Urothelium cell line (cell line): ENCODE data around the gene PSMB2.

Experiments used
- DNase-seq: peaks from one replicate; pipeline ENCODE4 v3.0.0; 2011; ENCODE audit warnings: low spot score, mixed read lengths
- FAIRE-seq: peaks from 2 replicates; lab custom pipeline; 2011; peaks lifted over from hg19 to GRCh38; lab: Jason Lieb, UNC

Gene PSMB2

DNA sequence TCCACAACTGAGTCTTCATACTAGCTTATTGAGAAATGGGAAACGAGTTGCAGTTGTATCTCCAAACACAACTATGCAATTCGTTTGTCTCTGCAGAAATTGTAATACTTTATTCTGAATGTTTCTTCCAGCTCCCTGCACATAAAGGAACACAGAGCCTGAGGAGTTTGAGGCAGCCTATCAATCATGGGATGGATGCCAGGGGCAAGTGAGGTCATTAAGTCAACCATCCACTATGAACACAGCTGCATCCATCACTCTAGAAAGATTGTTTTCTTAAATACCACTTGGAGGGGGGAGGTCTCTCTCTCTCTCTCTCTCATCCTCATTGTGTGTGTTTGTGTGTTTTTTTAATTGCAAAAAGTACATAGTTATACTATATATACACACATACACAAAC is 2.9 kb upstream of the PSMB2 start:
- FAIRE-seq = no peak
- DNase-seq = no peak

DNA sequence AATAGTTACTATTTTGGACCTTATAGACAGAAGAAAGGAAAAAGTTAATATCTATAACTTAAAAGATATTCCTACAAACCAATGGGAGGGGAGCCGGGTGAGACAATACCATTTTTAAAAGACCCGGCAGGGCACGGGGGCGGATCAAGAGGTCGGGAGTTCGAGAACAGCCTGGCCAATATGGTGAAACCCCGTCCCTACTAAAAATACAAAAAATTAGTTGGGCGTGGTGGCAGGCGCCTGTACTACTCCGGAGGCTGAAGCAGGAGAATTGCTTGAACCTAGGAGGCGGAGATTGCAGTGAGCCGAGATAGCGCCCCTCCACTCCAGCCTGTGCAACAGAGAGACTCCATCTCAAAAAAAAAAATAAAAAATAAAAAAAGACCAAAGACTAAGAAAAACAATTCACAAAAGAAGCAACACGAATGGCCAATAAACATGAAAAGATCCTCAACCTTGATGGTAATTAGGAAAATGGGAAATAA is 1.2 kb upstream of the PSMB2 start:
- no peak for FAIRE-seq
- DNase-seq = no peak

DNA sequence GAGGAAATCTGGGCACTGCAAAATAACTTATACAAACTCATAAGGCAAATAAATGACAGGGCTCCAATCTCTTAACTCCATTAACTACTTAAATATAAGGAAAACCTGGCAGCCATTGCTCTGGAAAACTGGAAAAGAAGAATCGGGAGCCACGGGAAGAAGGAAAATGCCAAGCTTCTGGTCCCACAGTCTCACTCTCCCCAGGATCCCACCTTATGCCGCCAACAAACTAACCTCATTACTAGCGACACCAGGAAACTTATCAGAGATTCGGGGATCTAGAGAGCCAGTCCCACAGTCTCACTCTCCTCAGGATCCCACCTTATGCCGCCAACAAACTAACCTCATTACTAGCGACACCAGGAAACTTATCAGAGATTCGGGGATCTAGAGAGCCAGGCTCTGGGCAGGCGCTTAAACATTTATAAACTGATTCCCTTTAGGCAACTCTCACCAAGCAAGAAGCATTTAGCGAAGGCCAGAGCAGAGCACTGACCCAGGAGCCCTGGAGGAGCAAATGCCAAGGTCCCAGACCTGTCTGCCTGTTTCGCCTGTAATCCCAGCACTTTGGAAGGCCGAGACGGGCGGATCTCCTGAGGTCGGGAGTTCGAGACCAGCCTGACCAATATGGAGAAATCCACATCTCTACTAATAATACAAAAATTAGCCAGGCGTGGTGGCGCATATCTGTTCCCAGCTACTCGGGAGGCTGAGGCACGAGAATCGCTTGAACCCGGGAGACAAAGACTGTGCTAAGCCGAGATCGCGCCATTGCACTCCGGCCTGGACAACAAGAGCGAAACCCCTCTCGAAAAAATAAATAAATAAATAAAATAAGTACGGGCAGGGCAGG is 720 bp downstream of the PSMB2 start:
- no peak for DNase-seq

DNA sequence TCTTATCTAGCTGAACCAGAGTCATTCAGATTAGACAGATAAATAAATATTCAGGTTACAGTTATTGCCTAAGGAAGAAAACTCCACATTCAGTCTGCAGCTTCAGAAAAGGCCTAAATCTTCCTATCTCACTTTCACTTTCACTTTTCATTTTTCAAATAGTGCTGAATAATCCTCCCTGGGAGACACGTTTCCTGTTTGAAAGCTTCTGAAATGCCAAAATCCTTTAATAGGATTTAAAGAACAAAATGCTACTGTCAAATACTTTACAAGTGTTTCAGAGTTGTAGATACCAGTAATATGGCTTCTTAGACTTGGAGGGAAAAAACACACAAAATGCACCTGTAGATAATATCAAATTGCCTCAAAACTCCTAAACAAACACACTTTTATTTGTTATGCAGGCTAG is 3.9 kb downstream of the PSMB2 start:
- DNase-seq (no peak), FAIRE-seq (no peak)

More for the DNA sequence above, 720 bp downstream of the PSMB2 start:
- FAIRE-seq = no peak

DNA sequence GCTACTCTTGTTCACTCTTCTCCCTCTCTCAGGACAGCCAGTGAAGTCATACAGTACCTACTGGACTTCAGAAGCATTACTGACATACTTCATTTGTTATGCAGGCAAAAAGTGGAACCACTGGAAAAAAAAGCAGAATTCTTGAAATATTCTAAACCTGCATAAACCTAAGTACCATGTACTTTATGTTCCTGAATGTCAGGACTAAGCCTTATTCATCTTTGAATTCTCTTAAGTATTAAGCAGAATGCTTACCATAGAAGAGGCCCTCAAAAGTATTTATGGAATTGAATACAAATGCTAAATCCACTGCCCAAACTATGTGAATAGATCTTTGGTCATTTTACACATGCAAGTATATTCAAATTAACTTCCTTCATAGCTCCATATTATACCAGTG is 7.8 kb downstream of the PSMB2 start:
- DNase-seq = no peak
- FAIRE-seq = no peak

DNA sequence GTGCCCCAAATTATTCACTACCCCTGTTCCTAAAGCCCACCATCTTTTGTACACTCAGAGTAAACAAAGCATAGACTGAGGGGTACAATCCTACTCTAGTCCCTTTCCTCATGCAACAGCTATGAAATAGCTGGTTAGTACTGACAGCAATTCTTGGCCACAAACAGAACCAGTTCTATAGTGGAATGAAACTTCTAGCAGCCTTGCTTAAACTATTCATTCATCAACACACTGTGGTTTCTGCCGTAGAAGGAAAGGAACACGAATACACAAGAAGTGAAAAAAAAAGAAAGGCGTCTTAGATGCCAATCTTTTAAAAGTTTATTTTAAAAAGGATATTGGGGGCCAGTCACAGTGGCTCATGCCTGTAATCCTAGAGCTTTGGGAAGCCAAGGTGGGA is 9.9 kb downstream of the PSMB2 start:
- no peak for FAIRE-seq
- no peak for DNase-seq

DNA sequence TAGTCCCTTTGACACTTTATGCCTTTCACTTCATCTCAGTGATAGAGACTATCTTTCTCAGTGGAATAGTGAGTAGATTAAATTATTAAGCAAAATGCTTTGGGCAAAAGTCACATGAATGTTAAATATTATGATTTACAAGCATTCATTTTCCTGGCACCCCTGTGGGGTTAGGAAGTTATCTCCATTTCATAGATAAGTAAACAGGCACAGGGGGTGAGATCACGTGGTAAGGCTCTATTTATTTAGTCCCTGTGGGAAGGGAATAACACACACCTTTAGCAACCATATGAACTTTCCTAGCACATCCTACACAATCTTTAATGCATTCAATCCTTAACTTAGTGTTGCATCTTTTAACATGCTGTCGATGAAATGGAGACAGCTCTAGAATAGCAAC is 12.3 kb downstream of the PSMB2 start:
- DNase-seq (no peak), FAIRE-seq (no peak)

DNA sequence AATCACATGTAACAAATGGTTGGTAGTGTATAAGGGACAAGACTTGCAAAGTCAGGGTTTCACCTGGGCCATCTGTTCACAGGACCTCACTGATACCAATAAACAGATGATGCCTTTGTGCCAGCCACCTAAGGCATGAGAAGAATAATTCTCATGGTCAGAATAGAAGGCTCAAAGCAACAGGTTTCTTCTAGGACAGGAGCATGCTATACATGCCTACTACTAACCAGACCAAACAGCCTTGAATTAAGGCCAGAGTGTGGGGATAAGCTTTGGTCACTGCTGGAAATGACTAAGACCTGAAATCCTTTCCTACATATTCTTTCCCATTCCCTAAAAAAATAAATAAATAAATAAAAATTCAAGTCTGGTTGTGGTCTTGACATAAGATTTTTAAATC is 17.5 kb downstream of the PSMB2 start:
- DNase-seq (no peak), FAIRE-seq (no peak)

DNA sequence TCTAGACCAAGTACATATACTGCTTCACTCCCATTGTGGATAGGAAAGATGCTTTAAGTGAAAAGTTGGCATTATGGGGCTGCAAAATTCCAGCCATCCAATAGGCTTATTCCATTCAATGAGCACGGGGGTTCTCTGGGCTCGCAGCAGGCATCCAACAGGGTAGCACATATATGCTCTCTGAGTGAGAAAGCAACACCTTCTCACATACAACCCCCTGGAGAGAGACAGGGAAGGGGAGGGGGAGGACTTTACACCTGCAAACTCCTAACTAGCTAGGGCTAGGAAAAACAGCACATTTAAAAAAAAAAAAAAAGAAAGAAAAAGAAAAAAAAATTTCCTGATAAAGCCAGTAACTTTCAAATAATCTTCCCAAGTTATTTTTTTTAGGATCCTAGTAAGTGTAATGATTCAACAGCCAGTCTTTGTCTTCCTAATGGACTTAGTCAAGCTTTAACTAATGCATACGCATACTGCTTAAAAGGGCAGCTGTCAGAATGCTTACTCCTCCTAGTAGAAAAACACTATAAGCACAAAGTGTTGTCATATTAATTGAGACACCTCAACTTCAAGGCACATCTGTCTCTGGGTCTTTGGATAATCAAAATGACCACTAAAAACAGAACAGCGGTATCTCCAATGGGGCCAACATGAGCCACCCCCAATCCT is 18.7 kb downstream of the PSMB2 start:
- DNase-seq (no peak), FAIRE-seq (no peak)

DNA sequence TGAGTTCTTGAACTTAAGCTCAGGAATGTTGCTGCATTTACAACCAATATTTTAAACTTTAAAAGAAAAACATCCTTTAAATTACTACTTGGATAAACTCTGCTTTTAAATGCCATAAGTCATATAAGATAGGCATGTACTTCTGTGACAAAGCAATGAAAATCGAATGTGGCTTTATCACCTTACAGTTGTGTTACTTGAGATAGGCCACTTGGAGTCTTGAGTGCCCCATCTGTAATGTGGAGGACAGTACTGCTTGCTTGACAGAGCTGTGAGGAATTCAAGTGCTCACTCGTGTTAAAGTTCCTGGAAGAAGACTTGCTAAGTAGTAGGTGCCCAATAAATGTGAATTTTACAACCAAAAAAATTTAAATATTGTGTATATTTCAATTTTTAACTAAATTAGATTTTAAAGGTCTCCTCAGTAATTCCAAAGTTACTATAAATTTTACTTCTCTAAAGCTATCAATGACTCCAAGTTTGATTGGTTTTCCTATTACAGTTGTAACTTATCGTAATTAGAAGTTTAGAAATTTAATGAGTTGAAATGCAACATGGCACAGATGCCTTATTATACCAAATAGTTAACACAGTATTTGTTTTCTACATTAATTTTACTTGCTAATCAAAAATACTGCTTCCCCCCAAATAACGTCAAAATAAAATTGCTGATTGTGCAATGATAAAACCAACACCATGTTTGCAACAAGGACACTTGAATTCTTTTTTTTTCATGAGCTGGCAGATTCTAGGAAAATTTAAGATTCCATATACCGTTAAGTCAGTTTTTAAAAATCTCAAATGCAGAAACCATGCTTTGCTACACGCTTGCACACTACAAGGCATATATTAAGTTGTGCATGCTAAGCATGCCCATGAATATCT is 21.8 kb downstream of the PSMB2 start:
- FAIRE-seq (no peak), DNase-seq (no peak)

DNA sequence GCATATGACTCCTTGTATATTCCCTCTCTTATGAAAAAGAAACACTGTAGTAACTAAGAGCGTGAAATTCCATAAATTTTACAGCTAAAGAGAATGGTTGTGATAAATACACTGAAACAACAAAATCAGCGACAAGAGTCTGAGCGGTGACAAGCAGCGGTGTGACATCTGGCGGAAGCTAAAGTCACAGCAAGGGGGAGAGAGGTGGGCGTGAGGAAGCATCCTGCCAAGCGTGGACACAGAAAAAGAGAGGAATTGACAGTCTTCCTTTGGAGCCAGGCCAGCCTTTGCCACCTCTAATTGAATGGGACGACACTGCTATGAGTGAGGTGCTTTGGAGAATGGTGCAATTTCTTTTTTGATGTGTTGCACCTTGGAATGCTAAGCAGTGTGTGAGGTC is 25.9 kb downstream of the PSMB2 start:
- no peak for DNase-seq
- FAIRE-seq = no peak

DNA sequence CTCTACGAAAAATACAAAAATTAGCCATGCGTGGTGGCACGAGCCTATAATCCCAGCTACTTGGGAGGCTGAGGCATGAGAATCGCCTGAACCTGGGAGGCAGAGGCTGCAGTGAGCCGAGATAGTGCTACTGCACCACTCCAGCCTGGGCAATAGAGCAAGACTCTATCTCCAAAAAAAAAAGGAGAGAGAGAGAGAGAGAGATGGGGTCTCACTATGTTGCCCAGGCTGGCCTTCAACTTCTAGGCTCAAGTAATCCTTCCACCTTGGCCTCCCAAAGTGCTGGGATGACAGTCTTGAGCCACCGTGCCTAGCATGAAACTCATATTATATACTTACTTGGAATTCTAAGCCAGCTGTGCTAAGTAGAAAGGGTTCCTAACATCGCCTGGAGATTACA is 29.7 kb downstream of the PSMB2 start:
- FAIRE-seq (no peak), DNase-seq (no peak)

DNA sequence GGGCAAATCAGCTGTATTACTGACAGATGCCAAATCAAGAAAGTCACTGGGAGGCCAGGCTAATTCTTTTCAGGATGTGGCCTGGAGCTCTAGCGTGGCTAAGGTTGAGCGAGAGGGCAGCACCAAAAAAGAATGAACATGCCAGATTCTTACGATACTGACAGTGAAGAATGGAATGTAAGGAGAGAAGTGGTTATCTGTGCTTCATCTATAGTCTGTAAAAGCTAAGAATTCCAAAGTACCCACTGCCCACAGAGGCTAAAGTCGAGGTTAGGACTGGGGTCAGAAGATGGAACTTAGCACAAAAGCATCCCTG is 35.5 kb downstream of the PSMB2 start:
- FAIRE-seq (no peak), DNase-seq (no peak)

DNA sequence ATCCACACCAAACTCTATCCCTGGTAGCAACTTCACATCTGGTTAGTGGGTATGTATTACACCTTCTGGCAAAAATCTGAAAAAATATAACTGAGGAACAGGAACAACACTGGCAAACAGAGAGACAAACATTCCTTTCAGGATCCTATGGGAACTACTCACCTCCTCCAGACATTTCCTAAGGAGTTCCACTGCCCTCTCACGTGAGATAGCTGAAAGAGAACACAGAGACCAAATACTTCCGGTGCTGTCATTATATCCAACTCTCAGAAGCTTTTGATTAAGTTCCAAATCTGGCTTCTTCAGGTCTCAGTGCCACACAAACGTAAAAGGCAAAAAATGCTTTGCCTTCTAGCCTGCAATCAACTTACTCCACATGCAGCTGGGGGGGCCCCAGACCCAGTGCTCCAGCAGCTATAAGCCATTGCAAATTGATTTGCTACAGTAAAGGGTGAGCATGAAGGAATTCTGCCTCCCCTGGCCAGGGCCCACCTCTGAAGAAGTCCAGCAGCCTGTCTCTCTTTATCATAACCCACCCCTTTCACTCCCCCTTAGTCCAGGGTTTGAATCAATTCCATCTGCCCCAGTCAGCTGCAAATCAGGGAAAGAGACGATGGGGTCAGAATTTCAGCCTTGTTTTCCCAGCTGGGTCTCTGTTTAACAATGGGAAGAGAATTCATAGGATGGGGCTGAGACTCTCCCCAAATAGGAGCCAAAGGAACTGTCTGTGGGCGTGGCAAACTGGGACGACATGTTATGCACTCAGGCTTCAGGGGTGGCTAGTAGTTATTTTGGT is 36.1 kb downstream of the PSMB2 start:
- DNase-seq (no peak), FAIRE-seq (no peak)

DNA sequence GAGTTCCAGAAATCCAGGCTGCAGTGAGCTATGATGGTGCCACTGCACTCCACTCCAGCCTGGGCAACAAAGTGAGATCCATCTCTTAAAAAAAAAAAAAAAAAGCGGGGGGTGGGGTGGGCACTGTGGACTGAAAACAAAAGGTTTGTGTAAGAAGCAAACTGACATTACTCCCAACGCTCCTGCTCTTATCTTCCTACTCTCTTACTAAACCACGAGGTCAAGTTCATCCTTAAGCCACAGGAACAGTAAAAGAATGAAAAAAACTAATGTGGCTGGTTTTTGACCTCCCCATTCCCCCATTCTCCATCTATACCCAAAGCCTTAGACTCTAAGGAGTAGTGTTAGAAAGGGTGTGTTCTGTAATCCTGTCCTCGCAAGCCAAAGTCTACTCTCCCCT is 37.4 kb downstream of the PSMB2 start:
- DNase-seq = no peak
- no peak for FAIRE-seq

DNA sequence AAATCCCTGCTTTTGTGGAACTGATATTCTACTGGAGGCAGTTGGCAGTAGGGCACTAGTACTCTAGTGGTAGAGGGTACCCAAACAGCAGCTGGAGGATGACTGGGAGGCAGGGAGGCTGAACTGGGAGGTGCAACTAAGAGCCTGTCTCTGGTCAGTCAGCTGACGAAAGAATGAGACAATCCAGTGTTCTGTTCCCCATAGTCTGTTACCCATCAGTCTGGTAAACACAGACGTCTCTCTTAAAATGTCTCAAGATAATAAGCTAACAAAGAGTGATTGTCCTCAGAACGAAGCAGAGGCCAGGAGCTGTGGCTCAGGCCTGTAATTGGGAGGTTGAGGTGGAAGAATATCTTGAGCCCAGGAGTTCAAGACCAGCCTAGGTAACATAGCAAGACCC is 37.9 kb downstream of the PSMB2 start:
- FAIRE-seq = no peak

DNA sequence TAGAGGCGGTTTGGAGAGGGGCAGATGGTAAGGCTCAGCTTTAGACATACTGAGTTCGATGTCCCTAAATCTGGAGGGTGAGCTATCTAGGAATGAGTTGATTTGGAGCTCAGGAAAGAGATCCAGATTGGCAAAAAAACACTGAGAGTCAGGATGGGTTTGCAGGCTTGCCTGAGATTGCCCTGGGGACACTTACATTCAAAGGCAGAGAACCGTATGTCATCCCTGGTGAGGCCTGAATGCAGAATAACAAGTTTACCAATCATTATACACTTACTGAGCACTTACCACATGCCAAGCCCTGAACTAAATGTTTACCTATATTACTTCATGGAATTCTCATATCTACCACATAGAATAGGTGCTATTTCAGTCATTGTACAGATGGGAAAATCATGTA is 40.7 kb downstream of the PSMB2 start:
- FAIRE-seq = no peak

More for the DNA sequence above, 37.9 kb downstream of the PSMB2 start:
- DNase-seq = no peak

DNA sequence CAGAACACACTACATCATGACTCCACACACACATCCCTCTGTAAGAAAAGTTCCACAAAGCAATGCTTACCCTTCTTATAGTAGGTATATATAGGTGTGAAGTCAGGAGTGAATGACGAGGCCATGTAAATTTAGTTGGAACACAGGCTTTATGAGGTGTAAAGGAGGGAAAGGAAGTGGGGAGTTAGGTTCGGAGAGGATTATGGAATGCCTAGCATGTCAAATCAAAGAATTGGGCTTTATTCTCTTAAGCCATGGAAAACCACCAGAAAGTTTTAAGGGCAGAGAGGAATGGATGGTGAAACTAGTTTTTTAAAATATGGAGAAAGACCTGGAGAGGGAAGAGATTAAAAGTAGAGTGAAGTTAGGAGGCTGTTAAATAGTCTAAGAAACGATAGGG is 41.9 kb downstream of the PSMB2 start:
- FAIRE-seq (no peak), DNase-seq (no peak)

More for the DNA sequence above, 40.7 kb downstream of the PSMB2 start:
- DNase-seq = no peak

DNA sequence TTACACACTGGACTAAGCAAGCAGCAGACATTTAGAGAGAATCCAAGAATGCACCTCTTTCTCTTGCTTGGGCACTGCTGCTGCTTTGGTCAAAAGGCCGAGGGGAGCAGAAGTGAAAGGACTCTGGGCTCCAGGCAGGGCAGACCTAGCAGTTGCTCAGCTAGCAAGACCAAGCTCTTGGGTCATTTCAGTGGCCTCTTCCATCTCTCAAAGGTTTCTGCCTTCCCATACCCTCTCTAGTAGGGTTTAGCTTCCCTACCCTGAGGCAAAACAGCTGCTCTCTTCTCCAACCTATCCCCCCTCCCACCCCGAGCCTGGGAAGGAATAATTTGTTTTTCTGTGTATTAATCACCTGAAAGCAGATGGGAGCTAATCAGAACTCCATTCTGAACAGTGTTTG is 42.4 kb downstream of the PSMB2 start:
- DNase-seq = no peak
- no peak for FAIRE-seq

DNA sequence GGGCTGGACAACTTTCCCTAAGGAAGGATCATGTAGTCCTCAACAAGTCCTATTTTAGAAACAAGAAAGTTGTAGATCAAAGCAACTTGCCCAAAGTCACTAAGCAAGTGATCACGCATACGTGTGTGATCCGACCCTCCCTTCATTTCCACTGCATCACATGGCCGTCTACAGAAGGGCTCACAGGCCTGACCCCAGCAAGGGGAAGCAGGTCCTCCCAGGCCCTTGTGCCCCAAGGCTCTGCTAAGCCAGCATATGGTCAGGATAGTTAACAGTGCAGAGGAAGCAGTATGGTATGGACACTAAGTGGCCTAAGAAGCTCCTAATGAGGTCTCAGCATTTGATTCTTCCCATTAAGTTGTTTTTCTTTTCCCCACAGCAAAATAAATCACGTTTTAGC is 43.5 kb downstream of the PSMB2 start:
- FAIRE-seq = no peak
- DNase-seq = no peak

DNA sequence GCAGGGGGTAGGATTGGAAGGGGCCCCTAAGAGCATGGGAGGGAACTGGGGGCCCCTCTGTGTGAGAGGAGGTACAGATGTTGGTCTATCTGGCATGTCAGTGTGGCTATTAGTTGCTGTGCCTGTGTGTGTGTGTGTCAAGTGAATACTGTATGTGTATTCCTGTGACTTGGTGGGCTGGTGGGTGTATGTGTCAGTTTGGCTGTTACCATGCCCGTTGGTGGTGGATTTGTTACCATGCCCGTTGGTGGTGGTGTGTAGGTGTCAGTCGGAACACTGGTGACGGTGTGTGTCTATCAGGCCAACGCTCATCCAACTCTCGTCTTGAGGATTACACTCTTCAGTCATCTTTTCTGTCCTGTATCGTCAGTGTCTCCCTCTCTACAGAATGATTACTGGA is 45.6 kb downstream of the PSMB2 start:
- FAIRE-seq = no peak

More for the DNA sequence above, 45.6 kb downstream of the PSMB2 start:
- no peak for DNase-seq
